Sigmoid colon (tissue), 7 donors: ENCODE results near the gene CISD1. TPM values are rescaled to one million over a fixed set of nuclear protein-coding genes. Genes with fewer than 3 reads are reported as not detected.
"Not testable (repeated sequence)": the region's sequence is repeated elsewhere in the genome, so short reads cannot be mapped to it uniquely, and the experiment has no call there.

Experiments used
- DNase-seq: peaks from one replicate; pipeline ENCODE4 v3.0.0-alpha.2; 2019
- H3K27ac ChIP-seq, 4 donors: fragments of 200-600 bp; sonication (generic); one replicate each; pipeline ENCODE4 v1.5.1; 2016 to 2019; ENCODE audit warnings: mild to moderate bottlenecking in 1 of 4
- H3K27me3 ChIP-seq, 3 donors: fragments of 200-600 bp; sonication (generic); one replicate each; pipeline ENCODE4 v1.5.1; 2019; ENCODE audit warnings: mild to moderate bottlenecking in 1 of 3
- H3K36me3 ChIP-seq, 4 donors: fragments of 200-600 bp; sonication (generic); one replicate each; pipeline ENCODE4 v1.5.1; 2016 to 2019
- H3K4me1 ChIP-seq, 4 donors: fragments of 200-600 bp; sonication (generic); one replicate each; pipeline ENCODE4 v1.5.1; 2017 to 2019
- H3K4me3 ChIP-seq, 4 donors: fragments of 200-600 bp; sonication (generic); one replicate each; pipeline ENCODE4 v1.5.1; 2017 to 2019; ENCODE audit warnings: mild to moderate bottlenecking in 2 of 4, moderate library complexity in 1 of 4
- H3K9me3 ChIP-seq, 4 donors: fragments of 200-600 bp in 3 of 4; sonication (generic) in 3 of 4; one replicate each; pipeline versions ENCODE4 v1.5.1 to v1.6.1; 2013 to 2019
- EP300 ChIP-seq, 4 donors: sonication (generic); formaldehyde crosslinking; IDR thresholded peaks; one replicate each; pipeline ENCODE4 v1.6.1; 2017; ENCODE audit warnings: antibody characterized with exemption in 4 of 4
- POLR2A ChIP-seq, 2 donors: fragments of 450-650 bp; IDR thresholded peaks; one replicate each; pipeline ENCODE4 v1.6.1; 2016; ENCODE audit warnings: antibody characterized with exemption in 2 of 2, mild to moderate bottlenecking in 2 of 2, moderate library complexity in 2 of 2
- POLR2AphosphoS5 ChIP-seq, 4 donors: sonication (generic); formaldehyde crosslinking; IDR thresholded peaks; one replicate each; pipeline ENCODE4 v1.6.1; 2017; ENCODE audit warnings: antibody characterized with exemption in 4 of 4
- WGBS, 2 donors: extraction: QIAGEN DNeasy Blood & Tissue Kit; methylation state at CpG; one replicate each; pipeline ENCODE4 v1.1.7; 2013; 5-methylcytosine and 5-hydroxymethylcytosine counted together
- intact Hi-C: fragments of 100-400 bp; cut with DNase I; formaldehyde crosslinking; loops from one replicate; pipeline ENCODE4 v1.15.1; 2023
- polyA plus RNA-seq, 3 donors: library from polyadenylated mRNA; stranded (reverse); fragments of 200-250 nt; gene quantifications; one replicate each; pipeline ENCODE4 v1.2.3, GENCODE V29; 2013
- total RNA-seq, 4 donors: library from RNA; depleted of rRNA; stranded (reverse); fragments of >200 nt; gene quantifications; one replicate each; pipeline ENCODE4 v1.1.0, GENCODE V29; 2016
- TF ChIP-seq, protein P1 (sequence below), 4 experiments: fragments of 450-650 bp in 3 of 4; fragments of 200-600 bp in 1 of 4; IDR thresholded peaks; one replicate each; pipeline ENCODE4 v1.5.1; 2016 to 2019; ENCODE audit warnings: antibody characterized with exemption in 4 of 4, mild to moderate bottlenecking in 3 of 4, moderate library complexity in 2 of 4
- donor health status: healthy with polysubstance abuse.
- donor health status: Bipolar disorder and iron deficiency.
- donor health status: healthy.

Gene CISD1
- total and polyA plus RNA-seq, 7 donors = 22.1 to 56.6 (median 31.2) TPM

- intact Hi-C loops = no loop called here
Observed at GRCh38 chr10:58243269-58243668, 25.7 kb upstream of the CISD1 start.

GRCh38 chr10:58243801-58244200 lies 25.2 kb upstream of the CISD1 start:
- H3K9me3 ChIP-seq, H3K27me3 ChIP-seq, H3K4me1 ChIP-seq, DNase-seq, H3K4me3 ChIP-seq, H3K36me3 ChIP-seq, H3K27ac ChIP-seq, intact Hi-C loops: not testable (repeated sequence)
- 95 to 96% methylated on average over 31 of the region's 31 CpGs for WGBS, 2 donors

More at GRCh38 chr10:58243269-58243668, 25.7 kb upstream of the CISD1 start:
- WGBS, 2 donors = 97 to 98% methylated on average over 18 of the region's 18 CpGs
- no peaks in the 10 kb centered on the region for H3K36me3 ChIP-seq
- no peaks in the 10 kb centered on the region for H3K9me3 ChIP-seq
- TF ChIP-seq POLR2AphosphoS5 (IDR thresholded peaks at IDR 0.05) = no peak
- no peak for TF ChIP-seq EP300 (IDR thresholded peaks at IDR 0.05)
- TF ChIP-seq, protein P1, sequence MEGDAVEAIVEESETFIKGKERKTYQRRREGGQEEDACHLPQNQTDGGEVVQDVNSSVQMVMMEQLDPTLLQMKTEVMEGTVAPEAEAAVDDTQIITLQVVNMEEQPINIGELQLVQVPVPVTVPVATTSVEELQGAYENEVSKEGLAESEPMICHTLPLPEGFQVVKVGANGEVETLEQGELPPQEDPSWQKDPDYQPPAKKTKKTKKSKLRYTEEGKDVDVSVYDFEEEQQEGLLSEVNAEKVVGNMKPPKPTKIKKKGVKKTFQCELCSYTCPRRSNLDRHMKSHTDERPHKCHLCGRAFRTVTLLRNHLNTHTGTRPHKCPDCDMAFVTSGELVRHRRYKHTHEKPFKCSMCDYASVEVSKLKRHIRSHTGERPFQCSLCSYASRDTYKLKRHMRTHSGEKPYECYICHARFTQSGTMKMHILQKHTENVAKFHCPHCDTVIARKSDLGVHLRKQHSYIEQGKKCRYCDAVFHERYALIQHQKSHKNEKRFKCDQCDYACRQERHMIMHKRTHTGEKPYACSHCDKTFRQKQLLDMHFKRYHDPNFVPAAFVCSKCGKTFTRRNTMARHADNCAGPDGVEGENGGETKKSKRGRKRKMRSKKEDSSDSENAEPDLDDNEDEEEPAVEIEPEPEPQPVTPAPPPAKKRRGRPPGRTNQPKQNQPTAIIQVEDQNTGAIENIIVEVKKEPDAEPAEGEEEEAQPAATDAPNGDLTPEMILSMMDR (IDR thresholded peaks at IDR 0.05) = no peak
- no peak for TF ChIP-seq POLR2A (IDR thresholded peaks at IDR 0.05)
- no peaks in the 10 kb centered on the region for H3K27me3 ChIP-seq
- peaks cover 0 to 4% (median 0%) of the 10 kb centered on the region in 4 donors for H3K4me1 ChIP-seq
- H3K4me3 ChIP-seq = no peak overlapping the region
- no peak overlapping the region for H3K27ac ChIP-seq
- DNase-seq = no peak

DNA sequence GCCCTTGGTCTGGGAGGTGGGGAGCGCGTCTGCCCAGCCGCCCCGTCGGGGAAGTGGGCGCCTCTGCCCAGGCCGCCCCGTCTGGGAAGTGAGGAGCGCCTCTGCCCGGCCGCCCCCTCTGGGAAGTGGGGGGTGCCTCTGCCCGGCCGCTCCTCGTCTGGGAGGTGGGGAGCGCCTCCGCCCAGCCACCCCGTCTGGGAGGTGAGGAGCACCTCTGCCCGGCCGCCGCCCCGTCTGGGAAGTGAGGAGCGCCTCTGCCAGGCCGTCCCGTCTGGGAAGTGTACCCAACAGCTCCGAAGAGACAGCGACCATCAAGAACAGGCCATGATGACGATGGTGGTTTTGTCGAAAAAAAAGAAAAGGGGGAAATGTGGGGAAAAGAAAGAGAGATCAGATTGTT lies 24.7 kb upstream of the CISD1 start:
- 99% methylated on average over 24 to 26 of the region's 28 CpGs for WGBS, 2 donors
- H3K27me3 ChIP-seq, DNase-seq, H3K9me3 ChIP-seq, H3K4me3 ChIP-seq, intact Hi-C loops, H3K4me1 ChIP-seq, H3K36me3 ChIP-seq, H3K27ac ChIP-seq: not testable (repeated sequence)

- H3K36me3 ChIP-seq, H3K27ac ChIP-seq, H3K4me3 ChIP-seq, DNase-seq, intact Hi-C loops, H3K27me3 ChIP-seq, H3K4me1 ChIP-seq, H3K9me3 ChIP-seq: not testable (repeated sequence)
- 91 to 96% methylated on average over 3 of the region's 3 CpGs for WGBS, 2 donors
Observed at GRCh38 chr10:58244666-58245065, 24.3 kb upstream of the CISD1 start.

DNA sequence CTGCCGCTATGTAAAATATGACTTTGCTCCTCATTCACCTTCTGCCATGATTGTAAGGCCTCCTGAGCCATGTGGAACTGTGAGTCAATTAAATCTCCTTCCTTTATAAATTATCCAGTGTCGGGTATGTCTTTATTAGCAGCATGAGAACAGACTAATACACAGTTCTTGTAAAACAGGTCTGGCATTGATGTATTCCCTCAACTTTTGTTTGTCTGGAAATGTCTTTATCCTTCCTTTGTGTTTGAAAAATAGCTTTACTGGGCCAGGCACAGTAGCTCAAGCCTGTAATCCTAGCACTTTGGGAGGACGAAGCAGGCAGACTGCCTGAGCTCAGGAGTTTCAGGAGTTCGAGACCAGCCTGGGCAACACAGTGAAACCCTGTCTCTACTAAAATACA lies 15.8 kb upstream of the CISD1 start:
- intact Hi-C loops = no loop called here
- Histone ChIP-seq H3K27ac (no peak overlapping the region), H3K36me3 (no peaks in the 10 kb centered on the region), H3K27me3 (no peaks in the 10 kb centered on the region), H3K9me3 (no peaks in the 10 kb centered on the region), H3K4me1 (no peaks in the 10 kb centered on the region), H3K4me3 (no peak overlapping the region)
- no peak for TF ChIP-seq POLR2AphosphoS5 (IDR thresholded peaks at IDR 0.05)
- TF ChIP-seq POLR2A (IDR thresholded peaks at IDR 0.05) = no peak
- TF ChIP-seq, protein P1 (IDR thresholded peaks at IDR 0.05) = no peak
- no peak for TF ChIP-seq EP300 (IDR thresholded peaks at IDR 0.05)
- WGBS, 2 donors = 97 to 98% methylated on average over 4 of the region's 4 CpGs
- DNase-seq = no peak

GRCh38 chr10:58254644-58255043 lies 14.3 kb upstream of the CISD1 start:
- no peaks in the 10 kb centered on the region for H3K4me1 ChIP-seq
- no peak overlapping the region for H3K27ac ChIP-seq
- no peaks in the 10 kb centered on the region for H3K27me3 ChIP-seq
- H3K36me3 ChIP-seq = no peaks in the 10 kb centered on the region
- intact Hi-C loops = no loop called here
- TF ChIP-seq EP300 (IDR thresholded peaks at IDR 0.05) (no peak), POLR2A (IDR thresholded peaks at IDR 0.05) (no peak), POLR2AphosphoS5 (IDR thresholded peaks at IDR 0.05) (no peak)
- TF ChIP-seq, protein P1 (IDR thresholded peaks at IDR 0.05) = no peak
- H3K4me3 ChIP-seq = no peak overlapping the region
- no peaks in the 10 kb centered on the region for H3K9me3 ChIP-seq
- no peak for DNase-seq
- 97 to 100% methylated on average over 1 of the region's 1 CpG for WGBS, 2 donors

DNA sequence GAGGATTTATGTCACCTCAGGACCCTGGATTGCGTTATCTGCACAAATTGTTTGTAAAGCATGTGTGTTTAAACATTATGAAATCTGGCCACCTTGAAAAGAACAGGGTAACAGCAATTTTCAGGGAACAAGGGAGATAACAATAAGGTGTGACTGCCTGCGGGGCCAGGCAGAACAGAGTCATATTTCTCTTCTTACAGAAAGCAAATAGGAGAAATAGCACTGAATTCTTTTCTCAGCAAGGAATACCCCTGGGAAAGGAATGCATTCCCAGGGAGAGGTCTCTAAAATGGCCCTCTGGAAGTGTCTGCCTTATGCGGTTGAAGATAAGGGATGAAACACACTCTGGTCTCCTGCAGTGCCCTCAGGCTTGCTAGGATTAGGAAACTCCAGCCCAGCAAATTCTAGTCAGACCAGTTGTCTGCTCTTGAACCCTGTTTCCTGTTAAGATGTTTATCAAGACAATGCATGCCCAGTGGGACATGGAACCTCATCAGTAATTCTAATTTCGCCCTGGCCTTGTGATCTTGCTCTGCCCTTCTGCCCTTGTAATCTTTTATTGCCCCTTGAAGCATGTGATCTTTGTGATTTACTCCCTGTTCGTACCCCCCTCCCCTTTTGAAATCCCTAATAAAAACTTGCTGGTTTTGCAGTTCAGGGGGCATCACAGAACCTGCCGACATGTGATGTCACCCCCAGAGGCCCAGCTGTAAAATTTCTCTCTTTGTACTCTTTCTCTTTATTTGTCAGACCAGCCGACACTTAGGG lies 12.8 kb upstream of the CISD1 start:
- intact Hi-C loops, H3K27me3 ChIP-seq, DNase-seq, H3K4me1 ChIP-seq, H3K4me3 ChIP-seq, H3K27ac ChIP-seq, H3K36me3 ChIP-seq, H3K9me3 ChIP-seq: not testable (repeated sequence)
- 89 to 91% methylated on average over 7 of the region's 7 CpGs for WGBS, 2 donors
